Measurements from ENCODE around the gene DYNC1LI2. TPM values are rescaled to one million over a fixed set of nuclear protein-coding genes. Genes with fewer than 3 reads are reported as not detected.

The DYNC1LI2 gene
- total RNA-seq, 2 experiments from 2014 or later: 32.3 to 35.7 TPM

DNA sequence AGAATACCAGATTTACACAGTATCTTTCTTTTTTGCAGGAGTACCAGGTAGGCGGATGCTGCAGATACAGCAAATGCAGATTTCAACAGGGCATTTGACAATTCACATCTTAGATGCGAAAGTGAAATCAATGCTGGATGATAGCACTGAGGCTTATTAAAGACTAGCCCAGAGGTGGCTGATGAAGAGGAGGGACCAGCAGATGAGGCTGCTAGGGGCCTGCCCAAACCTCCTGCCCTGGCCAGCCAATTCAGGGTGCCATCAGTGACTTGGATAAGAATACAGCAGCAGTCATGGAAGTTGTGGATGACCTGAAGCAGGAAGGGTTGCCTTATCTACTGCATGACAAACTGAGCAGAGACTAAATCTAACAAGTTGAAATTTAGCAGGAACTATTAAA is 1.5 kb upstream of the DYNC1LI2 start:
- H3K27ac Mint-ChIP-seq: no peak overlapping the region
- ChIA-PET CTCF (interaction anchor here (0.6 to 3.0 kb wide), 7 partner anchors 12 to 727 kb away, joined by 3 to 16 read pairs (median 8); no protein-coding TSS in a partner anchor), POLR2A (no interaction called here)
- DNase-seq: no peak
- peaks cover 30% of the 10 kb centered on the region for H3K4me1 Mint-ChIP-seq
- H3K36me3 Mint-ChIP-seq (ENCODE audit: low read depth): peaks cover 16% of the 10 kb centered on the region
- no peak overlapping the region for H3K4me3 Mint-ChIP-seq
- H3K27me3 Mint-ChIP-seq: peaks cover 9% of the 10 kb centered on the region
- ATAC-seq: no peak
- H3K9me3 Mint-ChIP-seq (ENCODE audit: low read depth): no peaks in the 10 kb centered on the region
- intact Hi-C loops (cut with DNase I, micrococcal nuclease): loop anchor here in 1 of 2 experiments (5.0 to 10.0 kb wide), 2 partner anchors 201 to 492 kb away; partner anchors contain the start of genes CKLF, FHOD1, SLC9A5 and TK2

DNA sequence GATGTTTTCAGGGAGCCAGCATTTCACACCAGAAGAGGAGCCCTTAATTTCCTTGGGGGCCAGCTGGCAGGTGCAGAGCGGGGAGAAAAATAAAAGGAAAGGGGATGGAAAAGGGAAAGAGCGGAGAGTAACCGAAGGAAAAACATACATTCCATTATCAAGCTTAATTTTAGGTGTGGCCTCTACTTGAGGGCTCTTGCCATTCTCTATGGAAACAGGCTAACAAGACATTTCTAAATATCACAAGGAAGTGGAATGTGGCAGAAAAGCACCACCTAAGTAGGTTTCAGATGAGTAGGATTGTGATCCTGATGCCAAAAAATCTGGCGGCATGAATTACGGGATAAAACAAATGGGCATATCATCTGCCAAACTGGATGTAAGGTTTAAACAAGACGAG is 970 bp upstream of the DYNC1LI2 start:
- CTCF ChIA-PET: interaction anchor here (0.5 to 3.0 kb wide), 19 partner anchors 10 to 728 kb away, joined by 3 to 18 read pairs (median 4); partner anchors contain the start of gene NAE1
- H3K27ac Mint-ChIP-seq: peak overlapping the region; percentile 64
- H3K4me3 Mint-ChIP-seq: peak overlapping the region; percentile 81

DNA sequence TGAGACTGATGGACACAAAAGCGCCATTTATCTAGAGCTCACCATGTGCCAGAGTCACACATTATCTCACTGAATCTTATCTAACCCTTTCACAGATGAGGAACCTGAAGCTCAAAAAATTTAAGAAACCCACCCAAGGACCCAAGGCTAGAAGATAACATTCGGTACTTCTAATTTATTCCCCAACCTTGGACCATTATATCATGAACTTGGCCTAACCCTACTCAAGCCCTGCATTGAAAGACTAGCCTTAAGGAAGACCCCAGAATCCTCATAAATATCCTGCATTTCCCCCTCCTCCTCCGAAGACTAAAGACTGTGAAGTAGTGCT is 548 bp upstream of the DYNC1LI2 start:
- Mint-ChIP-seq H3K9me3 (ENCODE audit: low read depth) (no peaks in the 10 kb centered on the region), H3K4me1 (peaks cover 33% of the 10 kb centered on the region), H3K27me3 (peaks cover 9% of the 10 kb centered on the region), H3K4me3 (peak overlapping the region; percentile 81), H3K27ac (peak overlapping the region; percentile 64), H3K36me3 (ENCODE audit: low read depth) (peaks cover 20% of the 10 kb centered on the region)
- no peak for ATAC-seq
- CTCF ChIA-PET: interaction anchor here (0.5 to 3.0 kb wide), 19 partner anchors 10 to 346 kb away, joined by 3 to 18 read pairs (median 4); partner anchors contain the start of gene NAE1
- DNase-seq: no peak
- intact Hi-C loops (cut with DNase I, micrococcal nuclease): loop anchor here in 1 of 2 experiments (1.0 to 10.0 kb wide), 9 partner anchors 56 to 493 kb away; partner anchors contain the start of genes CIAO2B, CKLF, CMTM3 and CMTM4
- POLR2A ChIA-PET: no interaction called here

More for the DNA sequence above, 970 bp upstream of the DYNC1LI2 start:
- H3K36me3 Mint-ChIP-seq (ENCODE audit: low read depth): peaks cover 16% of the 10 kb centered on the region
- DNase-seq: no peak
- no peak for ATAC-seq
- H3K27me3 Mint-ChIP-seq: peaks cover 9% of the 10 kb centered on the region
- peaks cover 30% of the 10 kb centered on the region for H3K4me1 Mint-ChIP-seq
- POLR2A ChIA-PET: no interaction called here
- intact Hi-C loops (cut with DNase I, micrococcal nuclease): loop anchor here in 1 of 2 experiments (5.0 to 10.0 kb wide), 2 partner anchors 200 to 492 kb away; partner anchors contain the start of genes CKLF, FHOD1, SLC9A5 and TK2
- no peaks in the 10 kb centered on the region for H3K9me3 Mint-ChIP-seq (ENCODE audit: low read depth)

DNA sequence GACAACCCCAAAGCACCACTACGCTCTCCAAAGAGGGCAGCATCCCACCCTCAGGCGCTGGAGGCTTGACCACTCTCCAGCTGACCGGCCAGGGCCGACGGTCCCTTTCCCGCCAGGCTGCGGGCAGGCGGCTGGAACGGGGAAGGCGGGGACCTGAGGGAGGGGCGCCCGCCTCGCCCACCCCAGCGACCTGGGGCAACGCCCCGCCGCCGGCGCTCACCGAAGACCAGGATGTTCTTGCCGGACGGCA is 431 bp downstream of the DYNC1LI2 start:
- ATAC-seq: peak; percentile 7
- H3K4me3 Mint-ChIP-seq: peak overlapping the region; percentile 81
- H3K4me1 Mint-ChIP-seq: peaks cover 42% of the 10 kb centered on the region
- H3K9me3 Mint-ChIP-seq (ENCODE audit: low read depth): no peaks in the 10 kb centered on the region
- intact Hi-C loops (cut with DNase I, micrococcal nuclease): loop anchor here in 1 of 2 experiments (1.0 to 10.0 kb wide), 9 partner anchors 55 to 494 kb away; partner anchors contain the start of genes CIAO2B, CKLF, CMTM3 and CMTM4
- peak; percentile 35 for DNase-seq
- POLR2A ChIA-PET: no interaction called here
- CTCF ChIA-PET: interaction anchor here (0.6 to 3.0 kb wide), 14 partner anchors 10 to 347 kb away, joined by 3 to 18 read pairs (median 5); partner anchors contain the start of gene NAE1
- peaks cover 9% of the 10 kb centered on the region for H3K27me3 Mint-ChIP-seq
- H3K36me3 Mint-ChIP-seq (ENCODE audit: low read depth): peaks cover 26% of the 10 kb centered on the region
- peak overlapping the region; percentile 69 for H3K27ac Mint-ChIP-seq

- ChIA-PET CTCF (interaction anchor here (0.8 to 2.6 kb wide), 5 partner anchors 9 to 80 kb away, joined by 3 to 18 read pairs (median 5); partner anchors contain the start of gene NAE1), POLR2A (no interaction called here)
- H3K27ac Mint-ChIP-seq: peak overlapping the region; percentile 69
- peak overlapping the region; percentile 81 for H3K4me3 Mint-ChIP-seq
- ATAC-seq (no peak), DNase-seq (peak; percentile 14)
- peaks cover 9% of the 10 kb centered on the region for H3K27me3 Mint-ChIP-seq
- intact Hi-C loops (cut with DNase I, micrococcal nuclease): loop anchor here in 1 of 2 experiments (1.0 to 10.0 kb wide), 9 partner anchors 54 to 494 kb away; partner anchors contain the start of genes CIAO2B, CKLF, CMTM3 and CMTM4
- H3K9me3 Mint-ChIP-seq (ENCODE audit: low read depth): no peaks in the 10 kb centered on the region
- H3K4me1 Mint-ChIP-seq: peaks cover 42% of the 10 kb centered on the region
- peaks cover 27% of the 10 kb centered on the region for H3K36me3 Mint-ChIP-seq (ENCODE audit: low read depth)
Measured at GRCh38 chr16:66750279-66751052, 943 bp downstream of the DYNC1LI2 start.

DNA sequence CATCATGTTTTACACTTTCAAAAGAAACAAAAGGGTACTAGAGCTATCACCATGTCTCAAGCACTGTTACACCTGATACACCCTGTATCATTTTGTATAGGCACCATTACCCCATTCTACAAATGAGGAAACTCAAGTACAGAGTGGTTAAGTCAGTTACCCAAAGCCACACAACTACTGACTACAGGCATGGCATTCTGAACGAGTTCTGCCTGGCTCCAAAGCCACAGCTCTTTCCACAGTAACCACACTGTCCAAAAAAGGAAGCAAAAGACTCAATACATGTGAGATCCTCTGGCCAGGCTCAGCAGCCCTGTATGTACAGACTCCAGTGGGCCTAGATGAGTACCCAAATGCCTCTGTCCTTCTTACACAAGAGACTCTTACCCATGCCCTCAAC is 4.7 kb downstream of the DYNC1LI2 start:
- H3K27ac Mint-ChIP-seq: peak overlapping the region; percentile 55
- POLR2A ChIA-PET: no interaction called here
- H3K9me3 Mint-ChIP-seq (ENCODE audit: low read depth): no peaks in the 10 kb centered on the region

DNA sequence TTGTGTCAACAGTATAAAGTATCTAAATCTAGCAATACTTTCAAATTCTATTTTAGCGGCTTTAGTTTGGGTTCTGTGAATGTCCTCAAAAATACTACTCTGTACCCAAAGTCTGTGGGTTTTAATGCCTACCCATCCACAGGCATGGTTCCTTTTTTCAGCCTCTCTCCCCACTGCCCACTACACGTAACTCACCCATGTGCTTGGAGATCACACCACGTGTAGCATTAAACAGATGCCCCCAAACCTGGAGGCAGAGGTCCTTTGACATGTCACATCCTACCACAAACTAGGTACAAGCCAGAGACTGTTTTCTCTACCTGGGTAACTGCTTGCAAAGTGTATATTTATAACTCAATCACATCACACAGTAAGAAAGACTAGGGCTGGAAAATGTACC is 5.4 kb downstream of the DYNC1LI2 start:
- H3K27me3 Mint-ChIP-seq: no peaks in the 10 kb centered on the region
- no peak overlapping the region for H3K4me3 Mint-ChIP-seq
- H3K27ac Mint-ChIP-seq: peak overlapping the region; percentile 34
- no peaks in the 10 kb centered on the region for H3K9me3 Mint-ChIP-seq (ENCODE audit: low read depth)
- H3K36me3 Mint-ChIP-seq (ENCODE audit: low read depth): peaks cover 41% of the 10 kb centered on the region
- DNase-seq: no peak
- POLR2A ChIA-PET: no interaction called here
- CTCF ChIA-PET: interaction anchor here (0.6 kb wide), 1 partner anchor 85 kb away, joined by 5 read pairs; the partner anchor contains the start of gene NAE1
- no peak for ATAC-seq
- intact Hi-C loops (cut with DNase I, micrococcal nuclease): no loop called here
- peaks cover 37% of the 10 kb centered on the region for H3K4me1 Mint-ChIP-seq

More for the DNA sequence above, 4.7 kb downstream of the DYNC1LI2 start:
- peaks cover 38% of the 10 kb centered on the region for H3K36me3 Mint-ChIP-seq (ENCODE audit: low read depth)
- CTCF ChIA-PET: interaction anchor here (0.5 to 0.6 kb wide), 2 partner anchors 16 to 84 kb away, joined by 3 to 5 read pairs; partner anchors contain the start of gene NAE1
- peaks cover 37% of the 10 kb centered on the region for H3K4me1 Mint-ChIP-seq
- H3K27me3 Mint-ChIP-seq: no peaks in the 10 kb centered on the region
- intact Hi-C loops (cut with DNase I, micrococcal nuclease): no loop called here
- ATAC-seq (peak; percentile 53), DNase-seq (peak; percentile 48)
- H3K4me3 Mint-ChIP-seq: no peak overlapping the region

GRCh38 chr16:66741950-66742808 is 9.2 kb downstream of the DYNC1LI2 start:
- DNase-seq (no peak), ATAC-seq (no peak)
- peaks cover 23% of the 10 kb centered on the region for H3K4me1 Mint-ChIP-seq
- no peak overlapping the region for H3K27ac Mint-ChIP-seq
- ChIA-PET POLR2A (interaction anchor here (0.7 kb wide), 1 partner anchor 179 kb away, joined by 3 read pairs; no protein-coding TSS in a partner anchor), CTCF (interaction anchor here (0.6 to 5.8 kb wide), 12 partner anchors 9 to 336 kb away, joined by 3 to 37 read pairs (median 6); partner anchors contain the start of gene DYNC1LI2)
- H3K27me3 Mint-ChIP-seq: no peaks in the 10 kb centered on the region
- intact Hi-C loops (cut with DNase I, micrococcal nuclease): loop anchor here in 1 of 2 experiments (2.0 kb wide), 1 partner anchor 335 kb away; no protein-coding TSS in a partner anchor
- H3K9me3 Mint-ChIP-seq (ENCODE audit: low read depth): no peaks in the 10 kb centered on the region
- peaks cover 47% of the 10 kb centered on the region for H3K36me3 Mint-ChIP-seq (ENCODE audit: low read depth)
- no peak overlapping the region for H3K4me3 Mint-ChIP-seq

DNA sequence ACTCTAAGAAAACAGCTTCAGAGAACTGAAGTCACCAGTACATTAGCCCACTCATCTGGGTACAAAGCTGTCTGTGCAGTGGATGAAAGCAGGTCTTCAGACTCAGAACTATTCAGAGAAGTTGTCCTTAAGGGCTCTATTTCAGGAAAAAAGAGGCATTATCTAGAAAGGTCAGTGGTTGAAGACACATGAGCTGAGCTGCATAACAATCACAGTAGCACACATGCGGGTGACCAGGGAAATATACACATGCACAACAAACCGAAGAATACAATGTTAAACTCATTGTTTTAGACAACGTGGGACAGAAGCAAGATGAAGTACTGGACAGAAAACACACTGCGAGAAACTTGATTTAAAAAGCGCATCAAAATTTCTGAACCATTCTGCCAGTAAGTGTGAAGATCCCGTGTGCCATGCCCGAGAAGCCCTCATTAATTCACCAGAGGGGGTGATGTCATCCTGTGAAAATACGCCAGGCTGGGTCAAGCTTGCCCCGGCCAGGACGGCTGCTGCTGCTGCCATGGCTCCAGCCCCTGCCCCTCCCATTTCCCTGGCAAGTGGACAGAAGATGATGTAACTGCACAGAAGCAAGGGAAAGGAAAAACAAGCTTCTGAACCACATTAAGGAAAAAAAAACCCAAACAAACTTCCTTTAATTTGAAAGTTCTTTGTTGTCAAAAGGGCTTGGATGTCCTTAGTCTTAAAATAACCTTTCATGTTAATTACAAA is 10.1 kb downstream of the DYNC1LI2 start:
- H3K4me3 Mint-ChIP-seq: no peak overlapping the region
- intact Hi-C loops (cut with DNase I, micrococcal nuclease): loop anchor here in 1 of 2 experiments (2.0 kb wide), 1 partner anchor 335 kb away; no protein-coding TSS in a partner anchor
- ChIA-PET CTCF (interaction anchor here (0.6 to 5.8 kb wide), 23 partner anchors 8 to 335 kb away, joined by 3 to 37 read pairs (median 4); partner anchors contain the start of gene DYNC1LI2), POLR2A (no interaction called here)
- H3K36me3 Mint-ChIP-seq (ENCODE audit: low read depth): peaks cover 41% of the 10 kb centered on the region
- H3K27me3 Mint-ChIP-seq: no peaks in the 10 kb centered on the region
- ATAC-seq (no peak), DNase-seq (no peak)
- no peak overlapping the region for H3K27ac Mint-ChIP-seq
- no peaks in the 10 kb centered on the region for H3K9me3 Mint-ChIP-seq (ENCODE audit: low read depth)
- peaks cover 16% of the 10 kb centered on the region for H3K4me1 Mint-ChIP-seq

- H3K36me3 Mint-ChIP-seq (ENCODE audit: low read depth): peaks cover 43% of the 10 kb centered on the region
- ChIA-PET POLR2A (no interaction called here), CTCF (interaction anchor here (0.6 to 5.8 kb wide), 25 partner anchors 9 to 334 kb away, joined by 3 to 37 read pairs (median 4); partner anchors contain the start of gene DYNC1LI2)
- no peaks in the 10 kb centered on the region for H3K27me3 Mint-ChIP-seq
- intact Hi-C loops (cut with DNase I, micrococcal nuclease): loop anchor here (1.0 to 2.0 kb wide), 3 partner anchors 89 to 334 kb away; no protein-coding TSS in a partner anchor
- H3K9me3 Mint-ChIP-seq (ENCODE audit: low read depth): no peaks in the 10 kb centered on the region
- ATAC-seq: no peak
- H3K4me1 Mint-ChIP-seq: peaks cover 16% of the 10 kb centered on the region
- H3K27ac Mint-ChIP-seq: no peak overlapping the region
- no peak overlapping the region for H3K4me3 Mint-ChIP-seq
- no peak for DNase-seq
Measured at GRCh38 chr16:66740533-66740932, 10.9 kb downstream of the DYNC1LI2 start.
